SK-N-SH treated with all-trans-retinoic acid at 6 μM for 48 hours (cell line): Measurements from ENCODE around the gene RELCH.

ENCODE experiments used
- ATAC-seq: fragments of 200-7000 bp; cut with Tn5 transposase; 3 replicates; pipeline ENCODE4 v1.9.1; 2020; ENCODE audit warnings: mild to moderate bottlenecking, moderate library complexity
- ARNTL ChIP-seq: fragments of 450-650 bp; formaldehyde crosslinking; IDR thresholded peaks from 2 replicates; pipeline ENCODE4 v1.5.0; 2020; ENCODE audit warnings: low read depth, mild to moderate bottlenecking, moderate library complexity, borderline replicate concordance
- BACH2 ChIP-seq: fragments of 250-450 bp; sonication (Bioruptor Pico); IDR thresholded peaks from 2 replicates; pipeline ENCODE4 v1.9.0; 2021; ENCODE audit warnings: mild to moderate bottlenecking, borderline replicate concordance
- CSDC2 ChIP-seq: fragments of 250-450 bp; sonication (Bioruptor Pico); IDR thresholded peaks from 2 replicates; pipeline ENCODE4 v1.5.0; 2020; ENCODE audit warnings: mild to moderate bottlenecking, moderate library complexity
- CSRNP3 ChIP-seq: fragments of 250-450 bp; sonication (Bioruptor Pico); IDR thresholded peaks from 2 replicates; pipeline ENCODE4 v1.5.1; 2021; ENCODE audit warnings: mild to moderate bottlenecking, moderate library complexity
- ESRRG ChIP-seq: fragments of 250-450 bp; sonication (Bioruptor Pico); IDR thresholded peaks from 2 replicates; pipeline ENCODE4 v1.6.1; 2021; ENCODE audit warnings: mild to moderate bottlenecking
- GLIS3 ChIP-seq: fragments of 250-450 bp; sonication (Bioruptor Pico); IDR thresholded peaks from 2 replicates; pipeline ENCODE4 v1.5.0; 2020; ENCODE audit warnings: mild to moderate bottlenecking, moderate library complexity
- ISL1 ChIP-seq: fragments of 250-450 bp; sonication (Bioruptor Pico); IDR thresholded peaks from 2 replicates; pipeline ENCODE4 v2.1.2; 2022; ENCODE audit warnings: mild to moderate bottlenecking, moderate library complexity
- PATZ1 ChIP-seq: fragments of 250-450 bp; sonication (Bioruptor Pico); IDR thresholded peaks from 2 replicates; pipeline ENCODE4 v1.8.0; 2020; ENCODE audit warnings: mild to moderate bottlenecking, moderate library complexity, borderline replicate concordance
- POU6F1 ChIP-seq: fragments of 250-450 bp; sonication (Bioruptor Pico); IDR thresholded peaks from 2 replicates; pipeline ENCODE4 v1.8.0; 2021; ENCODE audit warnings: low read depth, mild to moderate bottlenecking, moderate library complexity, borderline replicate concordance
- PPARA ChIP-seq: fragments of 250-450 bp; sonication (Bioruptor Pico); IDR thresholded peaks from 2 replicates; pipeline ENCODE4 v1.5.0; 2020; ENCODE audit warnings: mild to moderate bottlenecking, borderline replicate concordance
- SNAI2 ChIP-seq: fragments of 250-450 bp; sonication (Bioruptor Pico); IDR thresholded peaks from 2 replicates; pipeline ENCODE4 v1.5.0; 2020; ENCODE audit warnings: mild to moderate bottlenecking, moderate library complexity
- TCF4 ChIP-seq: fragments of 250-450 bp; sonication (Bioruptor Pico); IDR thresholded peaks from 2 replicates; pipeline ENCODE4 v1.8.0; 2021; ENCODE audit warnings: mild to moderate bottlenecking, moderate library complexity, borderline replicate concordance
- TOX ChIP-seq: fragments of 250-450 bp; sonication (Bioruptor Pico); IDR thresholded peaks from 2 replicates; pipeline ENCODE4 v1.8.0; 2021; ENCODE audit warnings: mild to moderate bottlenecking, moderate library complexity, borderline replicate concordance
- ZC3H10 ChIP-seq: fragments of 250-450 bp; sonication (Bioruptor Pico); IDR thresholded peaks from 2 replicates; pipeline ENCODE4 v1.5.1; 2021; ENCODE audit warnings: mild to moderate bottlenecking, moderate library complexity
- ZFP3 ChIP-seq: fragments of 250-450 bp; sonication (Bioruptor Pico); IDR thresholded peaks from 2 replicates; pipeline ENCODE4 v1.5.0; 2020; ENCODE audit warnings: mild to moderate bottlenecking, moderate library complexity
- ZFP30 ChIP-seq: fragments of 450-650 bp; formaldehyde crosslinking; IDR thresholded peaks from 2 replicates; pipeline ENCODE4 v1.5.0; 2022; ENCODE audit warnings: mild to moderate bottlenecking, moderate library complexity
- ZNF565 ChIP-seq: fragments of 450-650 bp; formaldehyde crosslinking; conservative IDR thresholded peaks from 2 replicates; pipeline ENCODE4 v1.5.0; 2020; ENCODE audit warnings: low read depth, mild to moderate bottlenecking, moderate library complexity
- ZNF70 ChIP-seq: fragments of 450-650 bp; formaldehyde crosslinking; IDR thresholded peaks from 2 replicates; pipeline ENCODE4 v1.5.0; 2020; ENCODE audit warnings: mild to moderate bottlenecking, moderate library complexity
- ZNF8 ChIP-seq: fragments of 450-650 bp; formaldehyde crosslinking; IDR thresholded peaks from 2 replicates; pipeline ENCODE4 v1.5.0; 2020; ENCODE audit warnings: mild to moderate bottlenecking, moderate library complexity
- TF ChIP-seq, protein P1 (sequence below): fragments of 250-450 bp; sonication (Bioruptor Pico); IDR thresholded peaks from 2 replicates; pipeline ENCODE4 v1.5.1; 2020; ENCODE audit warnings: low read depth, mild to moderate bottlenecking, moderate library complexity
- TF ChIP-seq, protein P2 (sequence below): fragments of 250-450 bp; sonication (Bioruptor Pico); IDR thresholded peaks from 2 replicates; pipeline ENCODE4 v1.5.0; 2020; ENCODE audit warnings: mild to moderate bottlenecking, moderate library complexity

The RELCH gene

DNA sequence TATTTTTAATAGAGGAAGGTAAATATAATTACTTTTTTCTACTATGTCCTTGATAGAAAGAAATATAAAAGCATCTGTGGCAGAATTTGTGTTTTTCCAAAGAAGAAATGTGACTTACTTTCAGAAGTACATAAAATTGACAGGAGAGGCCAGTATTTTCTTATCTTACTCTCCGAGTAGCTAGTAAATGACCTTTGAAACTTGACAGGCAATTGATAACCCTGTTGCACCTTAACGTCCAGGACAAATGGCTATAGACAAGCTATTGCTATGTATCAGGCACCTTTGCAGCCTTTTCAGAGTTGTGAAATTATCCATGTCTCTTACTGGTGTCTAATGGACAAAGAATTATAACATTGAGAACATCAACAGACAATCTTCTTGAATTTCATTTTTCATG is 75.0 kb downstream of the RELCH start (continued):
- TF ChIP-seq POU6F1 (no peak), ARNTL (CRISPR knock-in tag) (no peak), ESRRG (CRISPR knock-in tag) (no peak), CSRNP3 (CRISPR knock-in tag) (no peak)

GRCh38 chr18:62264984-62265383 is 77.9 kb downstream of the RELCH start:
- no peak for TF ChIP-seq ZNF8 (CRISPR knock-in tag)
- TF ChIP-seq CSDC2 (CRISPR knock-in tag), result no peak
- TF ChIP-seq ZFP3, result no peak
- no peak for TF ChIP-seq ZFP30 (CRISPR knock-in tag)
- no peak for TF ChIP-seq GLIS3 (CRISPR knock-in tag)
- no peak for TF ChIP-seq BACH2
- TF ChIP-seq, protein P1, sequence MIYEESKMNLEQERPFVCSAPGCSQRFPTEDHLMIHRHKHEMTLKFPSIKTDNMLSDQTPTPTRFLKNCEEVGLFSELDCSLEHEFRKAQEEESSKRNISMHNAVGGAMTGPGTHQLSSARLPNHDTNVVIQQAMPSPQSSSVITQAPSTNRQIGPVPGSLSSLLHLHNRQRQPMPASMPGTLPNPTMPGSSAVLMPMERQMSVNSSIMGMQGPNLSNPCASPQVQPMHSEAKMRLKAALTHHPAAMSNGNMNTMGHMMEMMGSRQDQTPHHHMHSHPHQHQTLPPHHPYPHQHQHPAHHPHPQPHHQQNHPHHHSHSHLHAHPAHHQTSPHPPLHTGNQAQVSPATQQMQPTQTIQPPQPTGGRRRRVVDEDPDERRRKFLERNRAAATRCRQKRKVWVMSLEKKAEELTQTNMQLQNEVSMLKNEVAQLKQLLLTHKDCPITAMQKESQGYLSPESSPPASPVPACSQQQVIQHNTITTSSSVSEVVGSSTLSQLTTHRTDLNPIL (CRISPR knock-in tag), result no peak
- no peak for TF ChIP-seq ISL1 (CRISPR knock-in tag)
- no peak for TF ChIP-seq PATZ1 (CRISPR knock-in tag)
- no peak for TF ChIP-seq ARNTL (CRISPR knock-in tag)
- no peak for TF ChIP-seq CSRNP3 (CRISPR knock-in tag)
- no peak for ATAC-seq

DNA sequence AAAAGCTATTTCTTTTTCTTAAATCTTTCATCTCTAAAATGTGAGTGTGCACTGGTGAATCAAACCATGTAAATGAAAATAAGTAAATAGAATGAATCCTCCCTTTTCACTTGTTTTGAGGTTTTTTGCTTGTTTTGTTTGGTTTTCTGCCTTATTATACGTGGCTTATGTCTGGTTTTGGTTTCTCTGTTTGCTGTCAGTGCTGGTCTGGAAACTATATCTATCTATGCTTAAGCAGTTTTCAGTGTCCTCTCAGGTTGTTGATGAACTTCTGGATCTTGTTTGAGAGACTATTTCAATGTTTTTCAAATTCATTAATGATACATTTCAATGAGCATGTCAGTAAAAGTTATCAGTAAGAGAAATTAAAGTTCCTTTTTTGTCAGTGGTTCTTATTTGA is 90.0 kb downstream of the RELCH start:
- ATAC-seq, result no peak
- no peak for TF ChIP-seq PPARA (CRISPR knock-in tag)
- no peak for TF ChIP-seq BACH2
- TF ChIP-seq ZNF565 (CRISPR knock-in tag), result no peak
- TF ChIP-seq ZFP30 (CRISPR knock-in tag), result no peak
- no peak for TF ChIP-seq ZC3H10
- no peak for TF ChIP-seq ZNF70 (CRISPR knock-in tag)
- no peak for TF ChIP-seq GLIS3 (CRISPR knock-in tag)
- no peak for TF ChIP-seq CSDC2 (CRISPR knock-in tag)
- no peak for TF ChIP-seq SNAI2
- TF ChIP-seq TOX, result no peak
- TF ChIP-seq, protein P2, sequence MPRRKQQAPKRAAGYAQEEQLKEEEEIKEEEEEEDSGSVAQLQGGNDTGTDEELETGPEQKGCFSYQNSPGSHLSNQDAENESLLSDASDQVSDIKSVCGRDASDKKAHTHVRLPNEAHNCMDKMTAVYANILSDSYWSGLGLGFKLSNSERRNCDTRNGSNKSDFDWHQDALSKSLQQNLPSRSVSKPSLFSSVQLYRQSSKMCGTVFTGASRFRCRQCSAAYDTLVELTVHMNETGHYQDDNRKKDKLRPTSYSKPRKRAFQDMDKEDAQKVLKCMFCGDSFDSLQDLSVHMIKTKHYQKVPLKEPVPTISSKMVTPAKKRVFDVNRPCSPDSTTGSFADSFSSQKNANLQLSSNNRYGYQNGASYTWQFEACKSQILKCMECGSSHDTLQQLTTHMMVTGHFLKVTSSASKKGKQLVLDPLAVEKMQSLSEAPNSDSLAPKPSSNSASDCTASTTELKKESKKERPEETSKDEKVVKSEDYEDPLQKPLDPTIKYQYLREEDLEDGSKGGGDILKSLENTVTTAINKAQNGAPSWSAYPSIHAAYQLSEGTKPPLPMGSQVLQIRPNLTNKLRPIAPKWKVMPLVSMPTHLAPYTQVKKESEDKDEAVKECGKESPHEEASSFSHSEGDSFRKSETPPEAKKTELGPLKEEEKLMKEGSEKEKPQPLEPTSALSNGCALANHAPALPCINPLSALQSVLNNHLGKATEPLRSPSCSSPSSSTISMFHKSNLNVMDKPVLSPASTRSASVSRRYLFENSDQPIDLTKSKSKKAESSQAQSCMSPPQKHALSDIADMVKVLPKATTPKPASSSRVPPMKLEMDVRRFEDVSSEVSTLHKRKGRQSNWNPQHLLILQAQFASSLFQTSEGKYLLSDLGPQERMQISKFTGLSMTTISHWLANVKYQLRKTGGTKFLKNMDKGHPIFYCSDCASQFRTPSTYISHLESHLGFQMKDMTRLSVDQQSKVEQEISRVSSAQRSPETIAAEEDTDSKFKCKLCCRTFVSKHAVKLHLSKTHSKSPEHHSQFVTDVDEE (CRISPR knock-in tag), result no peak
- TF ChIP-seq TCF4 (CRISPR knock-in tag), result no peak
- no peak for TF ChIP-seq ZNF8 (CRISPR knock-in tag)
- no peak for TF ChIP-seq ARNTL (CRISPR knock-in tag)
- no peak for TF ChIP-seq CSRNP3 (CRISPR knock-in tag)
- TF ChIP-seq ISL1 (CRISPR knock-in tag), result no peak
- no peak for TF ChIP-seq ESRRG (CRISPR knock-in tag)
- no peak for TF ChIP-seq PATZ1 (CRISPR knock-in tag)
